Type B pancreatic cell (in vitro differentiated cells): ENCODE data around the gene ADGRF1. TPM values are rescaled to one million over a fixed set of nuclear protein-coding genes. Genes with fewer than 3 reads are reported as not detected.
"Not testable (repeated sequence)": the region's sequence is repeated elsewhere in the genome, so short reads cannot be mapped to it uniquely, and the experiment has no call there.

Source experiments
- DNase-seq: peaks from one replicate; pipeline ENCODE4 v3.0.0; 2021; ENCODE audit warnings: mixed read lengths; ENCODE audit not compliant: unreplicated experiment; ENCODE audit errors: extremely low spot score
- H3K27ac Mint-ChIP-seq: 2 replicates; pipeline ENCODE4 v1.8.0; 2021; ENCODE audit warnings: mild to moderate bottlenecking, mixed read lengths
- H3K27me3 Mint-ChIP-seq: 2 replicates; pipeline ENCODE4 v1.8.0; 2021; ENCODE audit warnings: mixed read lengths
- H3K36me3 Mint-ChIP-seq: 2 replicates; pipeline ENCODE4 v1.8.0; 2021; ENCODE audit warnings: mixed read lengths
- H3K4me1 Mint-ChIP-seq: one replicate; pipeline ENCODE4 v1.8.0; 2021; ENCODE audit warnings: mixed read lengths; ENCODE audit not compliant: unreplicated experiment
- H3K4me3 Mint-ChIP-seq: 2 replicates; pipeline ENCODE4 v1.8.0; 2021; ENCODE audit warnings: mild to moderate bottlenecking, mixed read lengths
- H3K9me3 Mint-ChIP-seq: 2 replicates; pipeline ENCODE4 v1.8.0; 2021; ENCODE audit warnings: mixed read lengths
- CTCF ChIP-seq: fragments of 200-600 bp; sonication (generic); conservative IDR thresholded peaks from 2 replicates; pipeline ENCODE4 v1.5.0; 2021; ENCODE audit warnings: antibody characterized with exemption, mild to moderate bottlenecking
- total RNA-seq: library from RNA; stranded (reverse); gene quantifications from 2 replicates; pipeline ENCODE4 v1.2.1, GENCODE V29; 2021; ENCODE audit warnings: low replicate concordance

ADGRF1 gene
- total RNA-seq, 1 donor from 2014 or later = 20.0 TPM

GRCh38 chr6:46997646-46998045 is 44.5 kb downstream of the ADGRF1 start:
- H3K4me3 Mint-ChIP-seq = no peak overlapping the region
- H3K4me1 Mint-ChIP-seq = no peaks in the 10 kb centered on the region
- no peak for DNase-seq
- H3K9me3 Mint-ChIP-seq = no peaks in the 10 kb centered on the region
- TF ChIP-seq CTCF = no peak
- H3K36me3 Mint-ChIP-seq = no peaks in the 10 kb centered on the region
- no peaks in the 10 kb centered on the region for H3K27me3 Mint-ChIP-seq
- H3K27ac Mint-ChIP-seq = no peak overlapping the region

- Mint-ChIP-seq H3K27ac (no peak overlapping the region), H3K27me3 (no peaks in the 10 kb centered on the region), H3K9me3 (no peaks in the 10 kb centered on the region), H3K4me3 (no peak overlapping the region), H3K4me1 (no peaks in the 10 kb centered on the region), H3K36me3 (no peaks in the 10 kb centered on the region)
- no peak for DNase-seq
- no peak for TF ChIP-seq CTCF
These were observed 45.1 kb downstream of the ADGRF1 start for GRCh38 chr6:46996860-46997641.

- no peaks in the 10 kb centered on the region for H3K36me3 Mint-ChIP-seq
- no peaks in the 10 kb centered on the region for H3K27me3 Mint-ChIP-seq
- peaks cover 8% of the 10 kb centered on the region for H3K4me1 Mint-ChIP-seq
- no peaks in the 10 kb centered on the region for H3K9me3 Mint-ChIP-seq
- H3K27ac Mint-ChIP-seq = no peak overlapping the region
- no peak overlapping the region for H3K4me3 Mint-ChIP-seq
- no peak for DNase-seq
- TF ChIP-seq CTCF = no peak
These were observed 47.2 kb downstream of the ADGRF1 start for GRCh38 chr6:46994933-46995332.

- H3K4me1 Mint-ChIP-seq = peaks cover 13% of the 10 kb centered on the region
- TF ChIP-seq CTCF = no peak
- no peaks in the 10 kb centered on the region for H3K27me3 Mint-ChIP-seq
- no peaks in the 10 kb centered on the region for H3K36me3 Mint-ChIP-seq
- H3K27ac Mint-ChIP-seq = no peak overlapping the region
- no peaks in the 10 kb centered on the region for H3K9me3 Mint-ChIP-seq
- no peak for DNase-seq
- no peak overlapping the region for H3K4me3 Mint-ChIP-seq
These were observed 48.3 kb downstream of the ADGRF1 start for GRCh38 chr6:46993846-46994245.

- H3K36me3 Mint-ChIP-seq, H3K9me3 Mint-ChIP-seq, DNase-seq, H3K4me3 Mint-ChIP-seq, H3K27me3 Mint-ChIP-seq, H3K27ac Mint-ChIP-seq: not testable (repeated sequence)
- H3K4me1 Mint-ChIP-seq = peaks cover 13% of the 10 kb centered on the region
These were observed 49.7 kb downstream of the ADGRF1 start for GRCh38 chr6:46992391-46992790.

GRCh38 chr6:46990818-46991510 is 51.2 kb downstream of the ADGRF1 start:
- not testable (repeated sequence) for DNase-seq, H3K9me3 Mint-ChIP-seq, H3K27me3 Mint-ChIP-seq, H3K27ac Mint-ChIP-seq, H3K36me3 Mint-ChIP-seq, H3K4me3 Mint-ChIP-seq
- peak; percentile 82 for TF ChIP-seq CTCF
- peaks cover 13% of the 10 kb centered on the region for H3K4me1 Mint-ChIP-seq
